ENCODE measurements around the gene ICE2.

DNA sequence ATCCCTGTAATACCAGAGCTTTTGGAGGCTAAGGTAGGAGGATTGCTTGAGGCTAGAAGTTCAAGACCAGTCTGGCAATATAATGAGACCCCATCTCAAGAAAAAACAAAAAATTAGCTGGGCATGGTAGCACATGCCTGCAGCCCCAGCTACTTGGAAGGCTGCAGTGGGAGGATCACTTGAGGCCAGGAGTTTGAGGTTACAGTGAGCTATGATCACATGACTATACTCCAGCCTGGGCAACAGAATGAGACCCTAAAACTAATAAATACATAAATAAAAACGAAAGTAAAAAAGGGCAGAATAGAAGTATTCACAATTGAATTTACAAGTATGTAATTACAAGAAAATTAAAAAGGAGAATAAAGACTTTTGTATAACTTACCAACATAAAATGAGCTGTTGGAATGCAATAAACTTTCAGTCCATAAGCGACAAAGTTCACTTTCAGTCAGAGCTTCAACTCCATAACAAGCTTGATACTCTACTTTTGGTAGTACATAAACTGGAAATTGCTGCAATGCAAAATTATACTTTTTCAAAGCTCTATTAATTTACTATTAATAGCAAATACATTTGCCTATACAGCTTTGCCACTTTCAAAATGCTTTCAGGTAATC, 36.8 kb downstream of the ICE2 start:
- no peak for TF ChIP-seq EZH2 (IDR thresholded peaks at IDR 0.05)
- TF ChIP-seq, protein P1, sequence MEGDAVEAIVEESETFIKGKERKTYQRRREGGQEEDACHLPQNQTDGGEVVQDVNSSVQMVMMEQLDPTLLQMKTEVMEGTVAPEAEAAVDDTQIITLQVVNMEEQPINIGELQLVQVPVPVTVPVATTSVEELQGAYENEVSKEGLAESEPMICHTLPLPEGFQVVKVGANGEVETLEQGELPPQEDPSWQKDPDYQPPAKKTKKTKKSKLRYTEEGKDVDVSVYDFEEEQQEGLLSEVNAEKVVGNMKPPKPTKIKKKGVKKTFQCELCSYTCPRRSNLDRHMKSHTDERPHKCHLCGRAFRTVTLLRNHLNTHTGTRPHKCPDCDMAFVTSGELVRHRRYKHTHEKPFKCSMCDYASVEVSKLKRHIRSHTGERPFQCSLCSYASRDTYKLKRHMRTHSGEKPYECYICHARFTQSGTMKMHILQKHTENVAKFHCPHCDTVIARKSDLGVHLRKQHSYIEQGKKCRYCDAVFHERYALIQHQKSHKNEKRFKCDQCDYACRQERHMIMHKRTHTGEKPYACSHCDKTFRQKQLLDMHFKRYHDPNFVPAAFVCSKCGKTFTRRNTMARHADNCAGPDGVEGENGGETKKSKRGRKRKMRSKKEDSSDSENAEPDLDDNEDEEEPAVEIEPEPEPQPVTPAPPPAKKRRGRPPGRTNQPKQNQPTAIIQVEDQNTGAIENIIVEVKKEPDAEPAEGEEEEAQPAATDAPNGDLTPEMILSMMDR (IDR thresholded peaks at IDR 0.05): no peak
